BJ (cell line): ENCODE measurements around the gene SLC41A1. TPM values are rescaled to one million over a fixed set of nuclear protein-coding genes. Genes with fewer than 3 reads are reported as not detected.

ENCODE experiments used
- CTCF ChIA-PET: fragments of 350-600 bp; formaldehyde crosslinking; extraction: SDS; loops from one replicate; lab custom pipeline; 2021; ENCODE audit warnings: antibody characterized with exemption, inconsistent platforms; lab: Yijun Ruan, JAX
- POLR2A ChIA-PET: fragments of 300-600 bp; sonication (Branson Sonifier 250); formaldehyde crosslinking; extraction: SDS; loops from one replicate; lab custom pipeline; 2021; ENCODE audit warnings: antibody characterized with exemption; lab: Charles Lee
- DNase-seq: peaks from one replicate; pipeline ENCODE4 v3.0.0-alpha.2; 2011; ENCODE audit warnings: low read depth
- H3K27me3 ChIP-seq: 2 replicates; pipeline ENCODE4 v1.6.0; 2011; ENCODE audit warnings: low read length; ENCODE audit not compliant: control insufficient read depth, insufficient read depth
- H3K36me3 ChIP-seq: 2 replicates; pipeline ENCODE4 v1.5.1; 2011; ENCODE audit warnings: low read length; ENCODE audit not compliant: control insufficient read depth, insufficient read depth
- H3K4me3 ChIP-seq: 2 replicates; pipeline ENCODE4 v1.5.1; 2011; ENCODE audit warnings: low read depth, mild to moderate bottlenecking, control low read depth, low read length
- polyA plus RNA-seq: library from polyadenylated mRNA; depleted of rRNA; stranded (reverse); fragments of >200 nt; gene quantifications from 2 replicates; pipeline ENCODE4 v1.2.3, GENCODE V29; 2011; rRNA removed
- TF ChIP-seq, protein P1 (sequence below): IDR thresholded peaks from 2 replicates; pipeline ENCODE4 v1.5.1; 2011; ENCODE audit warnings: low read depth, mild to moderate bottlenecking, control low read depth, inconsistent platforms, low read length, moderate library complexity; ENCODE audit not compliant: insufficient read depth

SLC41A1 gene
- polyA plus RNA-seq, 1 experiment, result 29.4 TPM

- POLR2A ChIA-PET, result no interaction called here
Observed at GRCh38 chr1:205744403-205744802, 68.6 kb downstream of the SLC41A1 start.

GRCh38 chr1:205743977-205744376 is 69.0 kb downstream of the SLC41A1 start:
- Histone ChIP-seq H3K36me3 (0 out of 2 replicates have a peak, but pooled peaks cover 2% of the 10 kb centered on the region), H3K4me3 (no peak overlapping the region), H3K27me3 (no peaks in the 10 kb centered on the region)
- ChIA-PET CTCF (no interaction called here), POLR2A (no interaction called here)
- TF ChIP-seq, protein P1, sequence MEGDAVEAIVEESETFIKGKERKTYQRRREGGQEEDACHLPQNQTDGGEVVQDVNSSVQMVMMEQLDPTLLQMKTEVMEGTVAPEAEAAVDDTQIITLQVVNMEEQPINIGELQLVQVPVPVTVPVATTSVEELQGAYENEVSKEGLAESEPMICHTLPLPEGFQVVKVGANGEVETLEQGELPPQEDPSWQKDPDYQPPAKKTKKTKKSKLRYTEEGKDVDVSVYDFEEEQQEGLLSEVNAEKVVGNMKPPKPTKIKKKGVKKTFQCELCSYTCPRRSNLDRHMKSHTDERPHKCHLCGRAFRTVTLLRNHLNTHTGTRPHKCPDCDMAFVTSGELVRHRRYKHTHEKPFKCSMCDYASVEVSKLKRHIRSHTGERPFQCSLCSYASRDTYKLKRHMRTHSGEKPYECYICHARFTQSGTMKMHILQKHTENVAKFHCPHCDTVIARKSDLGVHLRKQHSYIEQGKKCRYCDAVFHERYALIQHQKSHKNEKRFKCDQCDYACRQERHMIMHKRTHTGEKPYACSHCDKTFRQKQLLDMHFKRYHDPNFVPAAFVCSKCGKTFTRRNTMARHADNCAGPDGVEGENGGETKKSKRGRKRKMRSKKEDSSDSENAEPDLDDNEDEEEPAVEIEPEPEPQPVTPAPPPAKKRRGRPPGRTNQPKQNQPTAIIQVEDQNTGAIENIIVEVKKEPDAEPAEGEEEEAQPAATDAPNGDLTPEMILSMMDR, result no peak
- DNase-seq, result no peak

More at GRCh38 chr1:205744403-205744802, 68.6 kb downstream of the SLC41A1 start:
- 0 out of 2 replicates have a peak, but pooled peaks cover 2% of the 10 kb centered on the region for H3K36me3 ChIP-seq
- TF ChIP-seq, protein P1, result no peak
- H3K27me3 ChIP-seq, result no peaks in the 10 kb centered on the region
- DNase-seq, result no peak
- no peak overlapping the region for H3K4me3 ChIP-seq
- CTCF ChIA-PET, result no interaction called here

DNA sequence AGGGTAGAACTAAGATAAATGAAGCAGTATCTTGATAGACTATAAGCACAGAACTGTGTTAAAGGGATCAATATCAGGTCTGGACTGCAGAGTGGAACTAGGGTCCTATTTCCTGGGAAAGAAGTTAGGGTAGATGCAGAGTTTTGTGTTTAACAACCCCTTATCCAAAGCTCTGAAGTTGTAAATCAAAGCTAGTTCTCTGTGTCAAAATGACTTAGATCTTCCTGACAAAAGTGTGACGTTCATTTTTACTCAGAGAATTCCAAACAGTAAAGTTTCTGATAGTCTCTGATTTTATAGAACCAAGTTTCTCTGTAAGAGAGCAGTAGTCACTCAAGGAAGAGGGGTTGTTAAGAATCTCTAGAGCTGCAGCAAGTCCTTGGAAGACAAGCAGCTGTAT is 71.3 kb downstream of the SLC41A1 start:
- ChIA-PET POLR2A (no interaction called here), CTCF (interaction anchor here (0.7 to 1.3 kb wide), 2 partner anchors 9 to 61 kb away, joined by 3 read pairs; partner anchors contain the start of gene SLC45A3)
- TF ChIP-seq, protein P1, result no peak
- DNase-seq, result no peak
- H3K36me3 ChIP-seq, result 0 out of 2 replicates have a peak, but pooled peaks cover 2% of the 10 kb centered on the region
- H3K4me3 ChIP-seq, result no peak overlapping the region
- H3K27me3 ChIP-seq, result no peaks in the 10 kb centered on the region

GRCh38 chr1:205739348-205740160 is 73.4 kb downstream of the SLC41A1 start:
- TF ChIP-seq, protein P1, result peak; percentile 43
- Histone ChIP-seq H3K27me3 (no peaks in the 10 kb centered on the region), H3K36me3 (0 out of 2 replicates have a peak, but pooled peaks cover 2% of the 10 kb centered on the region), H3K4me3 (no peak overlapping the region)
- CTCF ChIA-PET, result interaction anchor here (0.9 to 1.9 kb wide), 6 partner anchors 8 to 141 kb away, joined by 3 to 5 read pairs (median 4); no protein-coding TSS in a partner anchor
- POLR2A ChIA-PET, result no interaction called here
- peak; percentile 26 for DNase-seq

Other genes with a start within 250 kb of the SLC41A1 start
- 3.4 and 5.7 TPM in 2 replicates for gene ELK4, start 181.2 kb downstream of the SLC41A1 start, polyA plus RNA-seq
- 0.70 and 0.91 TPM in 2 replicates for gene SLC45A3, start 132.7 kb downstream of the SLC41A1 start, polyA plus RNA-seq
- gene NUCKS1, start 63.0 kb downstream of the SLC41A1 start, polyA plus RNA-seq, result 33.3 and 78.8 TPM in 2 replicates
- gene RAB29, start 37.7 kb downstream of the SLC41A1 start, polyA plus RNA-seq, result 12.1 and 13.4 TPM in 2 replicates
- not detected in 2 replicates for gene PM20D1, start 36.9 kb upstream of the SLC41A1 start, polyA plus RNA-seq
- gene SLC26A9, start 130.3 kb upstream of the SLC41A1 start, polyA plus RNA-seq, result not detected in 2 replicates
- gene RAB7B, start 190.2 kb upstream of the SLC41A1 start, polyA plus RNA-seq, result 9.1 and 11.3 TPM in 2 replicates
- gene CTSE, start 210.7 kb upstream of the SLC41A1 start, polyA plus RNA-seq, result not detected in 2 replicates
- not detected in 2 replicates for gene RHEX, start 240.0 kb upstream of the SLC41A1 start, polyA plus RNA-seq